Progenitor cell of endocrine pancreas (in vitro differentiated cells): ENCODE measurements around the gene CRTC3. TPM values are rescaled to one million over a fixed set of nuclear protein-coding genes. Genes with fewer than 3 reads are reported as not detected.
A peak's percentile ranks its signal among the peaks of the same experiment; 100 is the strongest.
"Not testable (repeated sequence)": the region's sequence is repeated elsewhere in the genome, so short reads cannot be mapped to it uniquely, and the experiment has no call there.

ENCODE experiments used
- DNase-seq: peaks from one replicate; pipeline ENCODE4 v3.0.0; 2021; ENCODE audit warnings: low spot score; ENCODE audit not compliant: unreplicated experiment
- H3K27ac Mint-ChIP-seq: 2 replicates; pipeline ENCODE4 v1.8.0; 2021; ENCODE audit warnings: mild to moderate bottlenecking, moderate library complexity, mixed read lengths
- H3K27me3 Mint-ChIP-seq: 2 replicates; pipeline ENCODE4 v1.8.0; 2021; ENCODE audit warnings: mixed read lengths
- H3K36me3 Mint-ChIP-seq: 2 replicates; pipeline ENCODE4 v1.8.0; 2022; ENCODE audit warnings: mixed read lengths; ENCODE audit not compliant: insufficient read depth
- H3K4me1 Mint-ChIP-seq: 2 replicates; pipeline ENCODE4 v1.8.0; 2021; ENCODE audit warnings: low read depth, mixed read lengths
- H3K4me3 Mint-ChIP-seq: 2 replicates; pipeline ENCODE4 v1.8.0; 2021; ENCODE audit warnings: low read depth, mild to moderate bottlenecking, moderate library complexity, mixed read lengths
- H3K9me3 Mint-ChIP-seq: 2 replicates; pipeline ENCODE4 v1.8.0; 2021; ENCODE audit warnings: low read depth, mixed read lengths
- total RNA-seq: library from RNA; stranded (reverse); gene quantifications from 2 replicates; pipeline ENCODE4 v1.2.1, GENCODE V29; 2021
- TF ChIP-seq, protein P1 (sequence below): fragments of 200-600 bp; sonication (generic); IDR thresholded peaks from one replicate; pipeline ENCODE4 v1.5.0; 2021; ENCODE audit warnings: antibody characterized with exemption, mild to moderate bottlenecking; ENCODE audit not compliant: unreplicated experiment

The CRTC3 gene
- total RNA-seq, 1 donor from 2014 or later, result 34.6 TPM

DNA sequence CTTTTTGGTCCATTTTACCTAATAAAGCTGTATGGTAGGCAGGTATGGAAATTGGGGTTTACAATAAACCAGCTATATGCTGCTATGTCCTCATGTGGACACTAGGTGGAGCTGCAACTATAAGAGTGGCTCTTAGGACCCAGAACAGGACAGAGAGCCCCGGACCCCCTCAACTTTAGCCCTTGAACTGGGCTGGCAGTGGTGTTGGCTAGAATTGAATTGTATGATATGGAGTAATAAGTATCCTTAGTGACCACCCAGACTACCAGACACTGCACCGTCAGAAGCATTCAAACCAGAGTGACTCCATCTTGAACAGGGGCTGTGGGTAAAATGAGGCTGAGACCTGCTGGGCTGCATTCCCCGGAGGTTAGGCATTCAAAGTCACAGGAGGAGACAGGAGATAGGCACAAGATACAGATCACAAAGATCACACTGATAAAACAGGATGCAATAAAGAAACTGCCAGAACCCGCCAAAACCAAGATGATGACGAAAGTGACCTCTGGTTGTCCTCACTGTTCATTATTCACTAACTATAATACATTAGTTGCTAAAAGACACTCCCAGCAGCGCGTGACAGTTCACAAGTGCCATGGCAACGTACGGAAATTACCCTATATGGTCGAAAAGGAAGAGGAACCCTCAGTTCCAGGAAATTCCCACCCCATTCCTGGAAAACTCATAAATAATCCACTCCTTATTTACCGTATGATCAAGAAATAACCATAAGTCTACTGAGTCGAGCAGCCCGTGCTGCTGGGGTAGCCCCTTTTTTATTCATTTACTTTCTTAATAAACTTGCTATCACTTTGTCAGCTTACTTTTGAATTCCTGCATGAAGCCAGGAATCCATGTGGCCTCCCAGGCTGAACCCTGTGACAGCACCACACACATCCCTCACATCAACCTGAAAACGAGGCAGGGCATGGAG, 118.7 kb downstream of the CRTC3 start:
- TF ChIP-seq, protein P1, sequence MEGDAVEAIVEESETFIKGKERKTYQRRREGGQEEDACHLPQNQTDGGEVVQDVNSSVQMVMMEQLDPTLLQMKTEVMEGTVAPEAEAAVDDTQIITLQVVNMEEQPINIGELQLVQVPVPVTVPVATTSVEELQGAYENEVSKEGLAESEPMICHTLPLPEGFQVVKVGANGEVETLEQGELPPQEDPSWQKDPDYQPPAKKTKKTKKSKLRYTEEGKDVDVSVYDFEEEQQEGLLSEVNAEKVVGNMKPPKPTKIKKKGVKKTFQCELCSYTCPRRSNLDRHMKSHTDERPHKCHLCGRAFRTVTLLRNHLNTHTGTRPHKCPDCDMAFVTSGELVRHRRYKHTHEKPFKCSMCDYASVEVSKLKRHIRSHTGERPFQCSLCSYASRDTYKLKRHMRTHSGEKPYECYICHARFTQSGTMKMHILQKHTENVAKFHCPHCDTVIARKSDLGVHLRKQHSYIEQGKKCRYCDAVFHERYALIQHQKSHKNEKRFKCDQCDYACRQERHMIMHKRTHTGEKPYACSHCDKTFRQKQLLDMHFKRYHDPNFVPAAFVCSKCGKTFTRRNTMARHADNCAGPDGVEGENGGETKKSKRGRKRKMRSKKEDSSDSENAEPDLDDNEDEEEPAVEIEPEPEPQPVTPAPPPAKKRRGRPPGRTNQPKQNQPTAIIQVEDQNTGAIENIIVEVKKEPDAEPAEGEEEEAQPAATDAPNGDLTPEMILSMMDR, result peak; percentile 97
- H3K4me1 Mint-ChIP-seq, result peaks cover 4% of the 10 kb centered on the region
- no peak overlapping the region for H3K4me3 Mint-ChIP-seq
- peaks cover 4% of the 10 kb centered on the region for H3K36me3 Mint-ChIP-seq
- peaks cover 3% of the 10 kb centered on the region for H3K27me3 Mint-ChIP-seq
- peak; percentile 43 for DNase-seq
- H3K27ac Mint-ChIP-seq, result peak overlapping the region; percentile 89
- no peaks in the 10 kb centered on the region for H3K9me3 Mint-ChIP-seq

DNA sequence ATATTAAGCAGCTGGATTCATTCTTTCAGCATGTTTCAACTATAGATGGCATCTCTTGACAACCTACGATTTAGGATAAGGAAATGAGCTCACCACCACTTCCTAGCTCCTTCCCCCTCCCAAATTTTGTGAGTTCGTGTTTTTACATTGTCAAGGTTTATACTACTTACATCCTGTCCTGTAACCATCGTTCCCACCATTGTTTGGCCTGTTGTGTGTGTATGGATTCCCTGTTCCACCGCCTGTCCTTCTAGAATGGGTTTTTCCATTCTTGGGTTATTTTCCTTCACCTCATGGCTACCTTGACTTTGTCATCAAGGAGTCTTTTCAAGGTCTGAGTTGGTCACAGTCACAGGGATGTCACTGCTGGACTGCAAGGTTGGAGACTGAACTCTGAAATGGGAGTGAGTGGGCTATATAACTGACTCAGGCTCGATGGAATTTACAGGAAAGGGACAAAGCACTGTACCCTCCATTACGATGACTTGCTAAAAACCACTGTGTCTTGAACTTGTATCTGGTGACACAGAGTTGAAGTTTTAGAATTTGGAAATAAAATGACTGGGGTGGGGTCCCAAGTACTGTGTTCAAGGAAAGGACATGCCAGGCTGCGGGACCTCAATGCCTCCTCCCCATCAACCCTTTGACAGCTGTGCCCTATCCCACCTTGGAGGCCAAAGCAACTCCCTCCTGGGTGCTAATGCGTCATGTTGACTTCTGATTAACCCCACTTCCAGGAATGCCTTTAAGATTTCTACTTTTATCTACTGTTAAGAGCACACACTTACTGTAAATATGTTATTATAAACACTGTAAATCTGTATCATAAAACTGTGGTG, 120.6 kb downstream of the CRTC3 start:
- H3K9me3 Mint-ChIP-seq, result no peaks in the 10 kb centered on the region
- H3K36me3 Mint-ChIP-seq, result no peaks in the 10 kb centered on the region
- H3K27ac Mint-ChIP-seq, result no peak overlapping the region
- DNase-seq, result no peak
- peaks cover 3% of the 10 kb centered on the region for H3K27me3 Mint-ChIP-seq
- H3K4me1 Mint-ChIP-seq, result peaks cover 4% of the 10 kb centered on the region
- TF ChIP-seq, protein P1, result no peak
- no peak overlapping the region for H3K4me3 Mint-ChIP-seq

DNA sequence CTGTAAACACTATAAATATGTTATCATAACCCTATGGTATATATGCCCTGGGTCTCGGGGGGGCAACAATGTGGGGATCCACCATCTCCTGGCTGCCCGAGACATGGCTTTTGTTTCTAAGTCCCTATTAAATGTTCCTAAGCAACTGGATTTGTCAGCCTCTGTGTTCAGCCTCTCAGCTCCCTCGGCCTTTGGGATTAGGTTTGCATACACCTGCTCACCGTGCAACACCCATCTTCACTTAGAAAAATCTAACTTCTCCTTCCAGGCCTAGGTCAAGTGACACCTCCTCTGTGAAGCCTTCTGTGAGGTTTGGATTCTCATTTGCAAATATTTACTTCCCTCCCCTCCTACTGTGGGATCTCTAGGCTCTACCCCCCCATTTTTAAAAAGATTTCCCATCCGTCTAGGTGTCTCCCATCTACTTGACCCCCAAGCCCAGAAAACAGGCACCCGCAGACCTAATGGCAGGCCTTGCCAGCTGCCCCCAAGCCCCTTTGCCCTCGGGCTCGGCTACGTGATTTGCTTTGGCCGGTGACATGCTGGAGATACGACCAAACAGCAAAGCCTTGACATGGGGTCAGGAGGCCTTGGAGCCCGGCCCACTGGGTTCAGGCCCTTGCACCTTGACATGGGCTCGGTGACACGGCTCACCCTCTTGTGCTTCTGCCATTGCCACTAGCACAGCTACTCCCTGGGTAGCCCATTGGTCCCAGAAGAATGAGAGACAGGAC, 121.4 kb downstream of the CRTC3 start:
- H3K27ac Mint-ChIP-seq, result no peak overlapping the region
- H3K4me1 Mint-ChIP-seq, result peaks cover 4% of the 10 kb centered on the region
- H3K27me3 Mint-ChIP-seq, result peaks cover 3% of the 10 kb centered on the region
- no peaks in the 10 kb centered on the region for H3K9me3 Mint-ChIP-seq
- no peak overlapping the region for H3K4me3 Mint-ChIP-seq
- no peaks in the 10 kb centered on the region for H3K36me3 Mint-ChIP-seq
- no peak for DNase-seq
- TF ChIP-seq, protein P1, result no peak

DNA sequence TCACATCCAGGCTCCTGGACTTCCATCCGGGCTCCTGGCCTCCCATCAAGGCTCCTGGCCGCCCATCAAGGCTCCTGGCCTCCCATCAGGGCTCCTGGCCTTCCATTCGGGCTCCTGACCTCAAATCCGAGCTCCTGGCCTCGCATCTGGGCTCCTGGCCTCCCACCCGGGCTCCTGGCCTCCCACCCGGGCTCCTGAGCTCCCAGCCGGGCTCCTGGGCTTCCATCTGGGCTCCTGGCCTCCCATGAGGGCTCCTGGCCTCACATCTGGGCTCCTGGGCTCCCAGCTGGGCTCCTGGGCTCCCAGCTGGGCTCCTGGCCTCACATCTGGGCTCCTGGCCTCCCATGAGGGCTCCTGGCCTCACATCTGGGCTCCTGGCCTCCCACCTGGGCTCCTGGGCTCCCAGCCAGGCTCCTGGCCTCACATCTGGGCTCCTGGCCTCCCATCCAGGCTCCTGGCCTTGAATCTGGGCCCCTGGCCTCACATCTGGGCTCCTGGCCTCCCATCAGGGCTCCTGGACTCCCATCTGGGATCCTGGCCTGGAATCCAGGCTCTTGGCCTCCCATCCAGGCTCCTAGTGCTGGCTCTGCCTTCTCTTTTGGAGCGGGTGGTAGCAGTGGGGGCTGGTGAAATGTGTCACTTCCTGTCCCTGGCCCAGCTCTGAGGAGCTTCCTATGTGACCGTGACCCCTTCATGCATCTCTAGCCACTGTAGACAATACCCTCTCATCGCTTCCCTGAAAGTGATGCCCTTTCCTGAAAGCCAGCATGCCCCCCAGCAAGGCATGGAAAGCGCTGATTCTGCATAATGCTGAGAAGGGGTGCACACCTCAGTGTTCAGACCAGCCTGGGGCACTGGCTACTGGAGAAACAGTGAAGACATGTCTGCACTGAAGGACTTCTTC, 124.8 kb downstream of the CRTC3 start:
- Mint-ChIP-seq H3K36me3 (no peaks in the 10 kb centered on the region), H3K9me3 (no peaks in the 10 kb centered on the region), H3K27ac (no peak overlapping the region), H3K27me3 (no peaks in the 10 kb centered on the region), H3K4me3 (no peak overlapping the region), H3K4me1 (peaks cover 4% of the 10 kb centered on the region)
- no peak for DNase-seq
- TF ChIP-seq, protein P1, result no peak

DNA sequence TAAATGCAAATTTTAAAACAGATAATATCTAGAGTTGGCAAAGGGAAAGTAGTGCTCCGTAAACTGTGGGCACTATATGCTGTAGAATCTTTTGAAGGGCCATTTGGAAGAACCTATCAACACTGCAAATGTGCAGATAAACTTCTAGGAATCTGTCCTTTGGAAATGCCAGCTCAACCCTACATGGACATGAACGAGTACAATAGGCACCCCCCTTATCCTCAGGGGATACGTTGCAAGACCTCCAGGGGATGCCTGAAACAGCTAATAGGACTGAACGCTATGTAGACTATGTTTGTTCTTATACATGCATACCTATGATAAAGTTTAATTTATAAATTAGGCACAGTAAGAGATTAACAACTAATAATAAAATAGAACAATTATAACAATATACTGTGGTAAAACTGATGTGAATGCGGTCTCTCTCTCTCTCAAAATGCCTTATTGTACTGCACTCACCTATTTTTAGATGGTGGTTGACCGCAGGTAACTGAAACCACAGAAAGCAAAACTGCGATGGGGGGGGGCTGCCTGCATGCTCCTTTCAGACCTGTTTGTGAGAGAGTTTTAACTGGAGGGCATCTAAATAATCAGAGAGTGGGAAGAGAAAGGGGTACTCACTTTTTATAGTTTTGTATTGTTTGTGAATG, 127.9 kb downstream of the CRTC3 start:
- not testable (repeated sequence) for H3K9me3 Mint-ChIP-seq, DNase-seq, H3K36me3 Mint-ChIP-seq, H3K27me3 Mint-ChIP-seq, H3K4me3 Mint-ChIP-seq, H3K27ac Mint-ChIP-seq, H3K4me1 Mint-ChIP-seq
